BE2C (cell line): ENCODE results near the gene ENOPH1.

Experiments
- DNase-seq: peaks from one replicate; pipeline ENCODE4 v3.0.0-alpha.2; 2020
- H3K27me3 ChIP-seq: fragments of 250-450 bp; sonication (Bioruptor Pico); 2 replicates; pipeline ENCODE4 v1.5.1; 2020; ENCODE audit warnings: mild to moderate bottlenecking
- H3K36me3 ChIP-seq: fragments of 250-450 bp; sonication (Bioruptor Pico); 2 replicates; pipeline ENCODE4 v1.5.1; 2020; ENCODE audit warnings: mild to moderate bottlenecking
- H3K4me1 ChIP-seq: fragments of 250-450 bp; sonication (Bioruptor Pico); 2 replicates; pipeline ENCODE4 v1.5.1; 2020
- H3K4me3 ChIP-seq: 2 replicates; pipeline ENCODE4 v1.5.1; 2011; ENCODE audit warnings: low read depth, low read length
- H3K9me3 ChIP-seq: fragments of 250-450 bp; sonication (Bioruptor Pico); 2 replicates; pipeline ENCODE4 v1.5.1; 2020
- TF ChIP-seq, protein P1 (sequence below): IDR thresholded peaks from 2 replicates; pipeline ENCODE4 v1.5.1; 2012; ENCODE audit warnings: mild to moderate bottlenecking, low read depth, low read length

Gene ENOPH1

DNA sequence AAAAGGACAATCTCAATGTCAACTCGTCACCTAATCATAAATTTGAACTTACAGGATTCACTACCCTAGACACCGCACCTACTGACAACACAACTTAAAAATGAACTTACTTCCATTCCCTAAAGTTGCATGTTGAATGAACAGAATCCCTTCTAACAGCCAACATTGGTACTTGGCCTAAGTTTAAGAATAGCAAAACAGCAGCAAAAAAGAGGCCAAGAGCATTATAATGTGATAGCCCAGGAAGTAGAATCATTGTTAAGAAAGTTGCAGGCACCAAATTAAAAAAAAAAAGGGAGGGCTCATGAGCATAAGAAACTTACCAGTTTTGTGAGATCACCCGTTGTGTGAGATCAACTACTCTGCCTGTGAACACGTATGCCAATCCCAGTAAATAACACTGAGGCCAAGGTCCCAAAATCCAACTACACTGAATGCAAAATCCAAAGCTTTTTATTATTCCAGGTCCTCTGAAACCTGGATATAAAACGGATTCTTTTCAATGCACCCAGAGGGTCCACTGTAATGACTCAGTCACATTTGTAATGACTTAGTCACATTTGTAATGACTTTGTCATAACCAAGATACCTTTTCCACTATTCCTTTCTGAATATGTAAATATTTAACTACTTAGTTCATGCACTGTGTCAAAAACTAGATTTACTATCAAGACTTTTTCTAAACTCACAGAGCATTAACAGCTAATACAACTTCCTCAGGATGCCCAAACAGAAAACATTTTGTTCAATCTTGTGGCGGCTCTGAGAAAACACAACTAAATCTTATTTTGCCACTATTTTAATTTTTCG lies 6.9 kb upstream of the ENOPH1 start:
- peaks cover 7% of the 10 kb centered on the region; the same call in 1 of the 2 replicates for H3K27me3 ChIP-seq
- no peak overlapping the region for H3K4me3 ChIP-seq
- peaks cover 55% of the 10 kb centered on the region for H3K36me3 ChIP-seq
- no peaks in the 10 kb centered on the region; the same call in 1 of the 2 replicates for H3K4me1 ChIP-seq
- no peak for DNase-seq
- no peaks in the 10 kb centered on the region for H3K9me3 ChIP-seq
- TF ChIP-seq, protein P1, sequence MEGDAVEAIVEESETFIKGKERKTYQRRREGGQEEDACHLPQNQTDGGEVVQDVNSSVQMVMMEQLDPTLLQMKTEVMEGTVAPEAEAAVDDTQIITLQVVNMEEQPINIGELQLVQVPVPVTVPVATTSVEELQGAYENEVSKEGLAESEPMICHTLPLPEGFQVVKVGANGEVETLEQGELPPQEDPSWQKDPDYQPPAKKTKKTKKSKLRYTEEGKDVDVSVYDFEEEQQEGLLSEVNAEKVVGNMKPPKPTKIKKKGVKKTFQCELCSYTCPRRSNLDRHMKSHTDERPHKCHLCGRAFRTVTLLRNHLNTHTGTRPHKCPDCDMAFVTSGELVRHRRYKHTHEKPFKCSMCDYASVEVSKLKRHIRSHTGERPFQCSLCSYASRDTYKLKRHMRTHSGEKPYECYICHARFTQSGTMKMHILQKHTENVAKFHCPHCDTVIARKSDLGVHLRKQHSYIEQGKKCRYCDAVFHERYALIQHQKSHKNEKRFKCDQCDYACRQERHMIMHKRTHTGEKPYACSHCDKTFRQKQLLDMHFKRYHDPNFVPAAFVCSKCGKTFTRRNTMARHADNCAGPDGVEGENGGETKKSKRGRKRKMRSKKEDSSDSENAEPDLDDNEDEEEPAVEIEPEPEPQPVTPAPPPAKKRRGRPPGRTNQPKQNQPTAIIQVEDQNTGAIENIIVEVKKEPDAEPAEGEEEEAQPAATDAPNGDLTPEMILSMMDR: no peak

DNA sequence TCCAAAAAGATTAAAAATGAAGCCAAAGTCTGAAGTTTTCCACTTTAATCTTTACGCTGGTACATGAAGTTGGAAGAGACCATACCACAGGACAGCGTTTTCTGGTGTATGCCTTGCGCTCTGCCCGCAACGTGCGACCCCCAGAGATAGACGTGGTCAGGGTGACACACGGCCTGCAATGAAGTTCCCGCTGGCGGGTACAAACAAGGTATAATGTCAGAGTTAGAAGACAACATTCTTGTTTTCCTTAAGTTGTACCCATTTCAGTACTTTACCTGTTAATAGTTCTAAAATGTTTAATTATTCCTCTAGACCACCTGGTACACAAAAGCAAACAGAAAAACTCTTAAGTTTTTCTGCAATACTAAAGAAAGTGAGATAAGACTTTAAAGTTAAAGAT lies 4.9 kb upstream of the ENOPH1 start:
- Histone ChIP-seq H3K36me3 (peaks cover 61% of the 10 kb centered on the region), H3K4me1 (no peaks in the 10 kb centered on the region; the same call in 1 of the 2 replicates), H3K27me3 (peaks cover 7% of the 10 kb centered on the region; the same call in 1 of the 2 replicates), H3K4me3 (no peak overlapping the region), H3K9me3 (no peaks in the 10 kb centered on the region)
- TF ChIP-seq, protein P1: no peak
- no peak for DNase-seq

DNA sequence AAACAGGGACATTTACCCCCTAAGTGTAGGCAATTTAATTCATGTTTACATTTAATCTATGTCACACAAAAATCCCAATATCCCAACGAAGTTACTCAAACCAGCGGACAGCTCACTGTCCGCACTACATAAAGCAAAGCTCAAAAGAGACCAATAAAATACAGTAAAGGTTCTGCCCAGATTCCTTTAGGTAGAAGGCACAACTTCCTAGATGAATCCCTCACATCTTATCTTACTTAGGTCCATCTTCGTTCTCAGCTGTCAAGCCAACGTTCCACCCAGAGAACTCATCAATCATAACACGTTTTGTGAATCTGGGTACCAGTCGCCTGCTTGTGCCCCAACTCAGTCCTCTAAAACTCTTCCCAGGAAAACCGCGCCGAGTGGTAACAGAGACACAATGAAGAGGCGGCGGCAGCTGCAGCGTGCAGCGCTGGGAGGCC lies 1.8 kb upstream of the ENOPH1 start:
- DNase-seq: no peak
- no peaks in the 10 kb centered on the region; the same call in 1 of the 2 replicates for H3K4me1 ChIP-seq

GRCh38 chr4:82428969-82429727 lies 1.2 kb upstream of the ENOPH1 start:
- Histone ChIP-seq H3K27me3 (no peaks in the 10 kb centered on the region), H3K4me1 (no peaks in the 10 kb centered on the region; the same call in 1 of the 2 replicates), H3K4me3 (peak overlapping the region; percentile 99), H3K9me3 (no peaks in the 10 kb centered on the region), H3K36me3 (peaks cover 64% of the 10 kb centered on the region)
- peak; percentile 94 for DNase-seq
- TF ChIP-seq, protein P1: peak; percentile 68

More for the DNA sequence above, 1.8 kb upstream of the ENOPH1 start:
- Histone ChIP-seq H3K9me3 (no peaks in the 10 kb centered on the region), H3K36me3 (peaks cover 64% of the 10 kb centered on the region), H3K27me3 (peaks cover 3% of the 10 kb centered on the region; the same call in 1 of the 2 replicates), H3K4me3 (peak overlapping the region; percentile 99)
- TF ChIP-seq, protein P1: no peak

GRCh38 chr4:82429728-82430192 lies 630 bp upstream of the ENOPH1 start:
- H3K27me3 ChIP-seq: no peaks in the 10 kb centered on the region
- H3K4me1 ChIP-seq: no peaks in the 10 kb centered on the region; the same call in 1 of the 2 replicates
- no peak for DNase-seq
- TF ChIP-seq, protein P1: no peak
- peaks cover 60% of the 10 kb centered on the region for H3K36me3 ChIP-seq
- peak overlapping the region; percentile 99 for H3K4me3 ChIP-seq
- no peaks in the 10 kb centered on the region for H3K9me3 ChIP-seq
